RPMI8226 (cell line): ENCODE results near the gene IL36A.

Experiments
- DNase-seq: peaks from one replicate; pipeline ENCODE4 v3.0.0-alpha.2; 2015

The IL36A gene

GRCh38 chr2:113005030-113005509, at the start of gene IL36A:
TSS of gene IL36A (plus strand) at chr2:113005459. CDS start at chr2:113005872, 413 bp downstream.
- DNase-seq, result no peak

- DNase-seq, result no peak
These were observed 47.7 kb upstream of the IL36A start for GRCh38 chr2:112957511-112957910.

GRCh38 chr2:112958428-112959108, 46.7 kb upstream of the IL36A start:
- DNase-seq, result peak; percentile 40

- DNase-seq, result no peak
These were observed 46.0 kb upstream of the IL36A start for GRCh38 chr2:112959109-112959812.

GRCh38 chr2:112960230-112960825, 44.9 kb upstream of the IL36A start:
- no peak for DNase-seq

- no peak for DNase-seq
These were observed 42.7 kb upstream of the IL36A start for GRCh38 chr2:112962308-112963175.

GRCh38 chr2:112967023-112967422, 38.2 kb upstream of the IL36A start:
- no peak for DNase-seq

GRCh38 chr2:112972423-112973086, 32.7 kb upstream of the IL36A start:
- no peak for DNase-seq

- no peak for DNase-seq
These were observed 32.1 kb upstream of the IL36A start for GRCh38 chr2:112973156-112973555.

GRCh38 chr2:112977559-112978056, 27.7 kb upstream of the IL36A start, which contains the start of gene IL36G:
TSS of gene IL36G (plus strand) at chr2:112978006. CDS start at chr2:112978639, 633 bp downstream.
- no peak for DNase-seq

- no peak for DNase-seq
These were observed 25.5 kb upstream of the IL36A start for GRCh38 chr2:112979731-112980130.

GRCh38 chr2:112980537-112980936, 24.7 kb upstream of the IL36A start:
- no peak for DNase-seq

- no peak for DNase-seq
These were observed 20.2 kb upstream of the IL36A start for GRCh38 chr2:112985090-112985489.

GRCh38 chr2:112989611-112990010, 15.6 kb upstream of the IL36A start:
- no peak for DNase-seq

- no peak for DNase-seq
These were observed 11.4 kb upstream of the IL36A start for GRCh38 chr2:112993831-112994230.

GRCh38 chr2:112994648-112995047, 10.6 kb upstream of the IL36A start:
- DNase-seq, result no peak

GRCh38 chr2:112995346-112995920, 9.8 kb upstream of the IL36A start:
- DNase-seq, result peak; percentile 17

GRCh38 chr2:112996635-112997034, 8.6 kb upstream of the IL36A start:
- peak; percentile 24 for DNase-seq

GRCh38 chr2:112997151-112997550, 8.1 kb upstream of the IL36A start:
- DNase-seq, result no peak

GRCh38 chr2:113000436-113000835, 4.8 kb upstream of the IL36A start:
- no peak for DNase-seq

GRCh38 chr2:113002677-113003076, 2.6 kb upstream of the IL36A start:
- no peak for DNase-seq

- DNase-seq, result no peak
These were observed 2.0 kb downstream of the IL36A start for GRCh38 chr2:113007250-113007649.
